HG03342 (cell line): Measurements from ENCODE around the gene CARD16.
"Not testable (repeated sequence)": the region's sequence is repeated elsewhere in the genome, so short reads cannot be mapped to it uniquely, and the experiment has no call there.

Experiments
- ATAC-seq: cut with Tn5 transposase; IDR thresholded peaks from one replicate; pipeline ENCODE4 v1.9.1; 2021; ENCODE audit warnings: mild to moderate bottlenecking, moderate library complexity; ENCODE audit not compliant: unreplicated experiment

The CARD16 gene

DNA sequence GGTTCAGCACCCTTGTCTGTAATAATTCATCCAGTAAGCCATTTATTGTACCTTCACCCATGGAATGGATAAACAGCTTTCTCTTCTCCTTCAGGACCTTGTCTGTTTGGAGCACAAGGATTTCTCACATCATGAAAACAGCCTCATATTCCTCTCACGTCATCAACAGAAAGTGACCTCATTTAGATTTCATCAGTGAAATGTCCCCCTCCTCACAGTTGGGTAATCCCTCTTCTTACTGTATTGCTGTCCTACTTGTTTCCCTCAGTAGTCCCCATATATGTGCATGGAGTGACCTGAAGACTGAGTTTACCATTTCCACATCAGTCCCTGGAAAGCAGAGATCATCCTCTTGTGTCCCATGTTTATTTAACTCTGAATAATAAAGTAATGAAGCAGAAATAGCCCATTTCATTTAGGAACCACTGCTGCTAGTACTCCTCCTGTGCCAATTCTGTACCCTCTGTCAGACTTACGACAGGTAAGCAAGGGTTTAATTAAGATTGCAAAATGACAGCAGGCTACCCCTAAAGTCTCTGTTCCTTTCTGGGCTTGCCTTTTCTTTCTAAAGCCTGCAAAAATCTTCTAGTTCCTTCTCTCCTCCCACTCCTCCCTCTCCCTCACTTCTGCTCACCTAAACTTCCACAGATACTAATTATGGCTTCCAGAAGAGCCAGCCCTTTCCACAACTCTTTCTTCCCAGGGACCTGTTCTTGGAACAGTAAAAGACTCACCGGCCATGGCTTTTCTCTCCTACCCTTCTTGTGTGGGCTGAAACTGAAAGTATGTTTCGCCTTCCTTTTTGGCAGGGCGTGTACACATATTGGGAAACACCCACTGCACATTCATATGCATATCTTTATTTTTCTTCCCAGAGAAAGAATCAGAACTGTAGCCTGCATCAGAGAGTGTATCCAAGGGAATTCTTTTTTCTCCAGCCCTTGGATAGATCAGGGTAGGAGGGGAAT, at the start of gene CARD16:
Gene CARD16 (minus strand): TSS at position 779 of the 968 bp plus-strand sequence. CDS start 38 bp downstream, at position 741.
- peak; percentile 98 for ATAC-seq

DNA sequence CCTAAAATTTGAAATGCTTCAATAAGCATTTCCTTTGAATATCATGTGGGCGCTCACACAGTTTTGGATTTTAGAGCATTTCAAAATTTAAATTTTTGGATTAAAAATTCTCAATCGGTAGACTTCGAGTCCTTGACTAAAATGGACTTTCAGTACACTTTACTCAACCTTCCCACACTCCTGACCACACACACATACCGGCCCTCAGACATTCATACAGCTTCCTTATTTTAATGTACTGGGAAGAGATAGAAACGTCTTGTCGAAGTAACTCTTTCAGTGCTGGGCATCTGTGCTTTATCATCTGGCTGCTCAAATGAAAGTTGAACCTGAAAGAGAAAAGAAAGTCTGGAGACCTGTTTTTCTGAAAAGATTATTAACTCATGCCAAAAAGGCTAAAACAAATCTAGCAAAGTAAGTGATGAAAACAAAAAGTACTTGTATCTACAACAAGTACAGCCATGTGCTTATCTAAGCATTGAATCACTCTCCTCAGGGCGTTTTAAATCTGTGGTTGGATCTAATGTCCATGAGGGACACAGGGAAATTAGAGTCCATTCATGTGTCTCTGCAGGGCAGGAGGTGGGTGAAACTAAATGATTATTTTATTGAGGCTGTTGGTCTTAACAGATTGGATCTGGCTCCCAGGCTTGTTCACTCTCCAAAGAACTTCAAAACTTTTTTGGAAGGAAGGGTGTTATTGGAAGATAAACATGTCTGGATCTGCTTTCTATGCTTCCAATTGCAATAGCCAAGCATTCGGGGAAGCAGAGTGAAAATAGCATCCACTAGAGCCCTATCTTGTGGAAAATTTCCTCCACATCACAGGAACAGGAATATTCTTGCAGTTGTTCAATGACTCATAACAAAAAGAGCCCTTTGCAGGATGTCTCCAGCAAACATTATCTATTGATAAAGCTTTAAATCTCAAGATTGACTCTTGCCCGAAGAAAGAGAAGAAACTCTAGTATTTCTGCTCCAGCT, 47.4 kb upstream of the CARD16 start:
- ATAC-seq: no peak

DNA sequence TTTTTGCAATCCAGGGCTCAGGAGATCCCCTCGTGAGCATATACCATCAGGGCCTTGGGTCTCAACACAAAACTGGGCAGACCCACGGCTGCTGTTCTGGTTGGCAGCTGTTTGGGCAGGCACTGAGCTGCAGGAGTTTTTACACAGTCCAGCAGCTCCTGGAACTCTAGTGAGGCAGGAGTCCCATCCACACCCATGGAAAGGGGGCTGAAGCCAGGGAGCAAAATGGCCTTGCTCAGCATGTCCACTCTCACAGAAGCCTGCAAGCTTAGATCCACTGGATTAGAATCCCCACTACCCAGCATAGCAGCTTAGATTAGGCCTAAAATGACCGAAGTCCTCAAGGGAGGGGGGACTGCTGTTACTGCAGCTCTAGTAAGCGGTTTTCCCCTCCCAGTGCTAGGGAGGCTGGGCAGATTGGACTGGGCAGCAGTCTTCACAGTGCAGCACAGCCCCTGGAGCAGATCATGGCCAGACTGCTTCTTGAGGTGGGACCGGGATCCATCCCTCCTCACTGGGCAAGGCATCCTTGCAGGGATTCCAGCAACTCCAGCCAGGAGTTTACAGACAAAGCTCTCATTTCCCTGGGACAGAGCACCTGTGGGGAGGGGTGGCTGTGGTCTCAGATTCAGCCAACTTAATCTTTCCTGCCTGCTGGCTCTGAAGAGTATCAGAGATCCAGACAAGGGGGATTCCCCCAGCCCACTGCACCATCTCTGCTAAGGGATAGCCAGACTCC, 36.4 kb upstream of the CARD16 start:
- no peak for ATAC-seq

DNA sequence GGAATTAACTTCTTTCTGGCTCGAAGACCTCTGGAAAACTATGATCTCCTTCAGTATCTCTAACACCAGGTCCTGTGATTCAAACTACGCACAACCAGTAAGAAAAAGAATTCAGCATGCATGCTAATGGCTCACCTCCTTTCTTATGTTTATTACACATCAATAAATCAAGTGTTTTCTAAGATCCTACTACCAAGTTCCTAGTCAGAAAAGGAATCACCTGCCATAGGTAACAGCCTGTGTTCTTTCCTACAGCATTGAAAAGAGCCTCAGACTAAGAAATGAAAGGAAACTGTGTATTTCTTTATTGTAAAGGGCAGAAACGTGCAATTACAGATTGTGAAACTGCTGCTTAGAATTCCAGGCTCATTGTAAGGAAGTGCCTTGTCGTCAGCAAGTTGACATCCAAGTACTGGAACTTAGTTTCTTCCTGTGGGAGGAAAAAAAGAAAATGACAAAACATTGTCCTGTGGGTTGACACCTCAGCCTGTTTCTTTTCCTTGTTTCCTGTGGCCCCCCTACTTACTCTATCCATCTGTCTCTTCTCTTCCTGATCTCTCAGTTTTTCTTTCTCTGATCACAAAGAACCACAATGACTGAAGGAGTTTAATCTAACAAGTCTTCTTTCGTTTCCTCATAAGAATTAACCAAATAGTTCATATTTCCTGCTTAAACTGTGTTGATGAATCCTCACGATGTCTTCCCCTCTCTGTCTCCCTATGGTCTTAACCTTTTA, 35.2 kb upstream of the CARD16 start:
- ATAC-seq: not testable (repeated sequence)

DNA sequence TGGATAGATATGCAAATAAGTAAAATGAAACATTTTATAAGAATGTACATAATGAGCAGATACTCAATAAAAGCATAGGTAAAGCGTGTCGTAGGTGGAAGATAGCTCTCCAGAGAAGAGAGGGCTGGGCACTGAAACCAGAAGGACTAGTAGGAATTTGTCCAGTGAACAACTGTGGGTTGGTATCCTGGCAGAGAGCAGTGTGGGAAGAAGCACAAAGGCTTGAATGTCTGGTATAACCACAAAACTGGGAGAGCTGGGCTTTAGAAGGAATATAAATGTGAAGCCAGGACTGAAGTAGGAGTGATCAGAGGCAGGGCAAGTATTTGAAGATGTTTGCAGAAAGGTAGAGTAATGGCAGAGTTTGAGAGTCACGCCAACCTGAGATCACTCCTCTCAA, 33.1 kb upstream of the CARD16 start:
- ATAC-seq: no peak

DNA sequence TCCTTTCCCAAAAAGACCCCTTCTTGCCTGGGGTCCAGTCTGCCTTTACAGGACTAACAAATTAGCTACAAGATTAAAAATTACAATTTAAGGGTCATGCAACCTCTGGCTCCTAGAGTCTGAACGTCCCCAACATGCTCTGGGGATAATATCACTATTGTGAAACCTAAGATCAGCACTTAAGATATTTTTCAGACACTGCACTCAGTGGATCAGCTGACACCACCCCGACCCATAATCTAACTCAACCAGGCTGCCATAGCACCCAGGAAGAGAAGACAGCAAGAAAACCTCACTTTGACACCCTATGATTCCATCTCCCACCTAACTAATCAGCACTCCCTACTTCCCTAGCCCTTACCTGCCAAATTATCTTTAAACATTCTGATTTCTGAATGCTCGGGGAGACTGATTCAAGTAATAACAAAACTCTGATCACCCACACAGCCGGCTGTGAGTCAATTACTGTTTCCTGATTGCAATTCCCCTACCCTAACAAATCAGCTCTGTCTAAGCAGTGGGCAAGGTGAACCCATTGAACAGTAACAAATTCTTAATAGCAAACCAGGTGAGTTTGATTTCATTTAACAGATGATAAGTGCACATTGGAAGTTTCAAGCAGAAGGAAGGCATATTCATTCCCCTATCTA, 32.1 kb upstream of the CARD16 start:
- ATAC-seq: not testable (repeated sequence)

DNA sequence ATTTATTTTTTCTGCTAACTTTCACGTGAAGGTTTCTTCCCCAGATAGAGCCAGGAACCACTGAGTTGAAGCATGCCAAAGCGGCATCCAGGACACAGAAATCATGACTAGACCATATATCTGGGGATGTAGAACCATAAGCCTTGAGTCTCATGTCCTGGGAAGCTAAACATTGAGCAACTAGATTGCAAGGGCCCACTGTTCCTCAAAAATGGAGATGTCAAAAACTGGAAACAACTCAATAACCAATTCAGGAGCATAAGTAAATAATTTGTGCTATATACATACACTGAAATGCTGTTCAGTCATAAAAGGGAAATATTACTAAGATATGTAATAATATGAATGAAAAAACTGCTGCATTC, 29.0 kb upstream of the CARD16 start:
- no peak for ATAC-seq

DNA sequence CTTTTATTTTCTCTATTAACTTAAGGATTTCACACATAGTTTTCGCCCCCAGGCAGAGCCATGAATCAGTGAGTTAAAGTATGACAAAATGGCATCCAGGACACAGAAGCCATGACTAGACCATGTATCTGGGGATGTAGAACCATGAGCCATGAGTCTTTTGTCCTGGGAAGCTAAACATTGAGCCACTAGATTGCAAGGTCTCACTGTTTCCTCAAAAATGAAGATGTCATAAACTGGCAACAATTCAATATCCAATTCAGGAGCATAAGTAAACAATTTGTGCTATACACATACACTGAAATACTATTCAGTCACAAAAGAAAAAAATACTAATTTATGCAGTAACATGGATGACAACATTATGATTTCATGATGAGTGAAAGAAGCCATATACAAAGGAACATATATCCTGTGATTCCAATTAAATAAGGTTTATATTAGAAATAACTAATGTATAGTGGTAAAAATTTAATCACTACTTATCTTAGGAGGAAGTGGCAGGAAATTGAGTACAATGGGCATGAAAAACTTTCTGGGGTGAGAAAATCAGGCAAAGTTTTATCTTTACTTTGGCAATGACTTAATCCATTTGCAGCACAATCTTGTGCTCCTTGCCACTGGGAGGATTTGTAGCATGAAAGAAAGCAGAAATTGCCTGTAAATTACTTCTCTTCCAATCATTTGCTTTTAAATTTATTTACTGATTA, 28.5 kb upstream of the CARD16 start:
- no peak for ATAC-seq

DNA sequence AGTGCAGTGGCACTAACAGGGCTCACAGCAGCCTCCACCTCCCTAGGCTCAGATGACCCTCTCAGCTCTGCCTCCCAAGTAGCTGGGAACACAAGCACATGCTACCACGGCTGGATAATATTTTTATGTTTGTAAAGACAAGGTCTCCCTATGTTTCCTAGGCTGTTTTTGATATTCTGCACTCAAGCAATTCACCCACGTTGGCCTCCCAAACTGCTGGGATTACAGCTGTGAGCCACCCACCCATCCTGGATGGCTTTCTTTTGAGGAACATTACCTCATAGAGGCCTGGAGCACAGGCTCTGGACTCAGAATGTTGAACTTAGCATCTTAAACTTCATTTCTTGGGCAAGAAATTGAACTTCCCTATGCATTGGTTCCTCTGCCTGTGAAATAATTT, 26.9 kb upstream of the CARD16 start:
- not testable (repeated sequence) for ATAC-seq

DNA sequence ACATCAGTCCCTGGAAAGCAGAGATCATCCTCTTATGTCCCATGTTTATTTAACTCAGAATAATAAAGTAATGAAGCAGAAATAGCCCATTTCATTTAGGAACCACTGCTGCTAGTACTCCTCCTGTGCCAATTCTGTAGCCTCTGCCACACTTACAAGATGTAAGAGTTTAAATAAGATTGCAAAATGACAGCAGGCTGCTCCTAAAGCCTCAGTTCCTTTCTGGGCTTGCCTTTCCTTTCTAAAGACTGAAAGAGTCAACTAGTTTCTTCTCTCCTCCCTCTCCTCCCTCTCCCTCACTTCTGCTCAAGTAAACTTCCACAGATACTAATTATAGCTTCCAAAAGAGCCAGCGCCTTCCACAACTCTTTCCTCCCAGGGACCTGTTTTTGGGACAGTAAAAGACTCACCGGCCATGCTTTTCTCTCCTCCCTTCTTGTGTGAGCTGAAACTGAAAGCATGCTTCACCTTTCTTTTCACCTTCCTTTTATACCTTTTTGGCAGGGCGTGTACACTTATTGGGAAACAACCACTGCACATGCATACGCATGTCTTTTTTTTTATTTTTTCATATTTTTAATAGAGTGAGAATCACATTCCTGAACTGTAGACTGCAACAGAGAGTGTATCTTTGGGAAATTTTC, 26.1 kb upstream of the CARD16 start:
- no peak for ATAC-seq

DNA sequence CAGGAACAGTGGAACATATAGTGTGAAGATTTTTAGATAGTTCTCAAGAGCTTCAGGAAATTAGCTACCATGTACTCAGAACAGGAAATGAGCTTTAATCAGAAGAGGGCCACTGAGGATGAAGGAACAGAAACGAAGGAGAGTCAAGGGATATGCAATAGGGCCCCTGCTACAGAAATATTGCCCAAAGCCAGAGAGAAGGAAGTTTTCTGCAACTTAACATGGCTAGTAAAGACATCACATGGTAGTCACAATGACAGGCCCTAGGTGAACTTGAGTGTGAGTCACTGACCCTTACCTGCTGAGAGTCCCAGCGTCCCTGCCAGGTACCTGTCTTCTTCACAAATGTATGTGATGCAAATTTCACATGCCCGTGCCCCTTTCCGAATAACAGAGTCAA, 25.2 kb upstream of the CARD16 start:
- no peak for ATAC-seq

DNA sequence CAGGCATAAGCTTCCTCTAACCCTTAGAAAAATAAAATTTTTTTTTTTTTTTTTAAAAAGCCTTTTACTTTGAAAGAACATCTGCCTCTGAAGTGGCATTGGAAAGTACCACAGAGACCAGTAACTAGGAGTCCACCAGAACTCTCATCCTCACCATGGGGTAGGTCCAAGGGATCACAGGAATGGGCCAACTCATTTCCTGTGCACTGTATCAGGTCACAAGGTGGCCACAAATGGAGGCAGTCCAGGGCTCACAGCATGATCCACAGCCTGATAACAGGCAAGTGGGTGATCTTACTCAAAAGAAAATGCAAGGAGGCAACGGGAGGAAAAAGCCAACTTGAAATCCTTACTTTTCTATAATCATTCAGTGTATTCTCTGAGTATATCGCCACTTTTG, 24.6 kb upstream of the CARD16 start:
- ATAC-seq: not testable (repeated sequence)

DNA sequence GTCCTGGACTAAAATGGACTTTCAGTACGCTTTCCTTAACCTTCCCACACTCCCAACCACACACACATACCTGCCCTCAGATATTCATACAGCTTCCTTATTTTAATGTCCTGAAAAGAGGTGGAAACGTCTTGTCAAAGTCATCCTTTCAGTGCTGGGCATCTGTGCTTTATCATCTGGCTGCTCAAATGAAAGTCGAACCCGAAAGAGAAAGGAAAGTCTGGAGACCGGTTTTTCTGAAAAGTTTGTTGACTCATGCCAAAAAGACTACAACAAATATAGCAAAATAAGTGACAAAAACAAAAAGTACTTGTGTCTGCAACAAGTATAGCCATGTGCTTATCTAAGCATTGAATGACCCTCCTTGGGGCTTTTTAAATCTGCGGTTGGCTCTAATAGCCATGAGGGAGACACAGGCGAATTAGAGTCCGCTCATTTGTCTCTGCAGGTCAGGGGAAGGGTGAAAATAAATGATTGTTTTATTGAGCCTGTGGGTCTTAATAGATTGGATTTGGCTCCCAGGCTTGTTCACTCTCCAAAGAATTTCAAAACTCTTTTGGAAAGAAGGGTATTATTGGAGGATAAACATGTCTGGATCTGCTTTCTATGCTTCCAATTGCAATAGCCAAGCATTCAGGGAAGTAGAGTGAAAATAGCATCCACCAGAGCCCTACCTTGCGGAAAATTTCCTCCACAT, 18.3 kb upstream of the CARD16 start:
- not testable (repeated sequence) for ATAC-seq

DNA sequence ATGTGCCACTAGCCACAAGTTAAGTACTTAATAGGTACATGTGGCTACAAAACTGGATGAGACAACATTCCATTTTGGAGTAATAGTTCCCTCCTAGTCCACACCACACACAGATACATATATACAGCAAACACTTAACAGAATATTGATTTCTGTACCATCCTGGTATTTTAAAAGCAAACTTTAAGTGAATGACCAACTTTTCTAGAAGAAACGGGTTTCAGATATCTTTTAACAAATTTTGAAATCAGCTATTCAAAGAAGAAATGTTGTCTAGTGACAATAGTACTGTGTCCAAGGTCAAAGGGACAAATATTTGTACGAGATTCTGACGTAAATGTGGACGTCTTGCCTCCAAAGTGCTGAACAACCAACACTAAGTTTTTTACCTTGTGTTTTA, 12.3 kb upstream of the CARD16 start:
- ATAC-seq: no peak

DNA sequence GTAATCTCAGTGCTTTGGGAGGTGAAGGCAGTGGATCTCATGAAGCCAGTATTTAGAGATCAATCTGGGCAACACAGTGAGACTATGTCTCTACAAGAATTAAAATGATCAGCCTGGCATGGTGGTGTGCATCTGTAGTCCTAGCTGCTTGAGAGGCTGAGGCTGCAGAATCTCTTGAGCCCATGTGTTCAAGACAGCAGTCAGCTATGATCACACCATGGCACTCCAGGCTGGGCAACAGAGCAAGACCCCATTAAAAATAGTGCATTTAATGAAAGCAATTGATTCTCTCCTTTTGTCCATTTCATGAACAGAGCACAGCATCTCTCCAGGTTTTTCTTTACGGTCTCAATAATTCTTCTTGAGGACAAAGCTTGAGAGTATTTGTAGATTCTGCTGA, 11.3 kb upstream of the CARD16 start:
- ATAC-seq: no peak

DNA sequence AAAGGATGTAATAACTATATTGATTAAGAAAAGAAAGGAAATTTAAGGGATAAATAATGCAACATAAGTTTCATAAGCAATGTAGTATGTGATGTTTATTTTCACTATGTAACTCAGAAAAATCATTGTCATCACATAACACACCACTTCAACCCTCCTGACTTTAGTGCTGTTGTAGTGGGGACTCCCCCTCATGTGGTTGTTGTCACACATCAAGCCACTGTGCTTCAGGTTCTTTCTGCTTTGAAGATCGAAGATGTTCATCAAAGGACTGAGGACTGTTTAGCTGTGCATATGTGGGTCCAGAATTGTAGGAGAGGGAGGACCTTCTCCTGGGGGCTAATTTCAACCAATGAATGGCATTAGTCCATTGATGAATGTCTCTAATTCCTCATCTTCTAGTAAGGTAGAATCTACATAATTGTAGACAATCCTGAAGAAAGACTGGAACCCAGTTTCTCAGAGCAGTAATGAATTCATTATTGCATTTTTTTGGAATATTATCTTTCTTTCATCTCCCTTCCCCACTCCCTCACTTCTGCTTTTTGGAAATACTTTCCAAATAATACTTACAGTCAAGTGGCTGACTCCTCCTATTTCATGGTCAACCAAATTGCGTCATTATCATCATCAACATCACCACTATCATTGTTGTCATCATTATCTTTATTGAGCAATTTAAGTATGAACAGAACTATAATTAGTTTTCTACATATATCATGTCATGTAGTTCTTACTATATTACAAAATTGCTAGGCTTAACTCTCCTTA, 9.8 kb upstream of the CARD16 start:
- no peak for ATAC-seq

DNA sequence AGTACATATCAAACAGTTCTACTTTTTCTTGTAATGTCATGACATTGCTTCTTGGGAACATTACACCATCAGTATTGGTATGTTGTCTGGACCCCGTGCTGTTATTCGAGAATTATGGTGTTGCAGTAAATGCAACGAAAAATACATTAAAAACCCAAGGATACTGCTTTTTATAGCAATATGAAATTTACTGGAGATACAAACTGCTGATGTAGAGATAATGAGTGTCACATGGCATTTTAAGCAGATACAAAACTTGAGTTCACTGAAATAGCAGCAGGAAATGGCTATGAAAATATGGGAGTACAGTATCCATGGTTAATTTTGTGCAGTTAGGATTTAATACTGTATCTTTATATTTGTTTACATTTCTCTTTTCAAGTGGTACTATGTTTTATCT, 7.4 kb upstream of the CARD16 start:
- ATAC-seq: no peak
